ENCODE measurements around the gene CFAP90.

CFAP90 gene

GRCh38 chr5:7867260-7867659 lies 16.3 kb upstream of the CFAP90 start:
- no peak for DNase-seq

GRCh38 chr5:7866196-7866595 lies 15.3 kb upstream of the CFAP90 start:
- DNase-seq, result no peak

- DNase-seq, result no peak
Observed at GRCh38 chr5:7857926-7858632, 7.1 kb upstream of the CFAP90 start.

- no peak for DNase-seq
Observed at GRCh38 chr5:7857361-7857760, 6.4 kb upstream of the CFAP90 start.

DNA sequence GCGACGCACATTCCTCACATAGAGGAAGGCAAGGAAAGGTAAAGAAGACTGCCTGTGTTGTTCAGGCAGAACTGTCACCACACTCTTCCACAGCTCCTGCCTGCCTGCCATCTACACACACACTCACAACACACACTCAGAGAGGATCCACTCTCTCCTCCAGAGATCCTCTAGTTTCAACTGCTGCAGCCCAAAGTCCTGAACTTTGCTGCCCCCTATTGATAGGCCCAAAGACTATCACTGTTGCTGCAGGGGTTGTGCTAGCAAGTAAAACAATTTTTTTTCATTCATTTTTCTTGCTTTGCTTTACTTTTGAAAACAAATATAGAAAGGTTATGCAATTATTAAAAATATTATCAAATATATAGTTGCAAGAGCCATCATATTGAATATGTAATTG lies 5.9 kb upstream of the CFAP90 start:
- peak; percentile 65 for DNase-seq

GRCh38 chr5:7855611-7856010 lies 4.7 kb upstream of the CFAP90 start:
- DNase-seq, result peak; percentile 14

GRCh38 chr5:7852988-7853387 lies 2.1 kb upstream of the CFAP90 start:
- DNase-seq, result no peak

GRCh38 chr5:7852542-7852941 lies 1.6 kb upstream of the CFAP90 start:
- no peak for DNase-seq

DNA sequence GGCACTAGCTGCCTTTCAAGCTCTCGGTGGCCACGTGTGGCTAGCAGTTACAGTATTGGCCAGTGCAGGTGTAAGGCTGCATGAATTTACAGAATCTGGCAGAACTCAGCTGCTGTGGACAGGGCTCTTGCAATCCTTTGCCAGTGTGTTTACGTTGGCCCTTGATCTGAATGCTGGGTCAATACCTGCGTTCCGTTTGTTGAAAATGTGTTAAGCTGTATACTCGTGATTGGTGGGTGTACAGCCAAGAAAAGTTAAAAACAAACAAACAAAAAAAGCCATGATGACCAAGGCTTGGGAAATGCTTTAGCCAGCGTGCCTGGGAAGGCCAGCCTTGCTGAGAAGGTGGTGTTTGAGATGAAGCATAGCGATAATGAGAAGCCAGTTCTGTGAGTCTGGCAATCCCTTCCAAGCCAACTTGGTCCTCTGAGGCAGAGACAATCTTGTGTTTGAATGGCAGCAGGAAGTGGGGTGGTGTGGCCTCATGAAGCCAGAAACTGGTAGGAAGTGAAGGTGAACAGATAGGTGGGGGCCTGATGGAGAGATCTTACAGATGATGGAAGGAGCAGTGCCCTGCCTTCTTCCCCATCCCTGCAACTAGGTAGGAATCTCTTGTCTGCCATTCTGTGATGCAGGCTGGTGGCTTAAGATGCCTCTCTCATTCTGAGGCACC lies 820 bp upstream of the CFAP90 start:
- no peak for DNase-seq

- no peak for DNase-seq
Observed at GRCh38 chr5:7851240-7851592, 283 bp upstream of the CFAP90 start.

GRCh38 chr5:7849681-7850394 lies 1.1 kb downstream of the CFAP90 start:
- DNase-seq, result peak; percentile 28

DNA sequence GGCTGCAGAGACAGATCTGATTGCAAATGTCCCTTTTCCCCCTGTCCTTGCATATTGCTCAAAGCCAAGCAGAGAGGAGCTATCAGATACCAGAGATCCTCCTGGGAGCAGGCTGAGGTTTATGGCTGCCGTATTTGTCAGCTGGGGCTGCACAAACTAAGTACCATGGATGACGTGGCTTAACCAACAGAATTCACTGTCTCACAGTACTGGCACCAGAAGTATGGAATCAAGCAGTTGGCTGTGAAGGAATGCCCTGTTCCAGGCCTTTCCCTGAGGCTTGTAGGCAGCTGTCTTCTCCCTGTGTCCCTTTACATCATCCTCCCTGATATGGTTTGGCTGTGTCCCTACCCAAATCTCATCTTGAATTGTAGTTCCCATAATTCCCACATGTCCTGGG lies 2.6 kb downstream of the CFAP90 start:
- DNase-seq, result no peak

- DNase-seq, result no peak
Observed at GRCh38 chr5:7846327-7846726, 4.6 kb downstream of the CFAP90 start.

GRCh38 chr5:7845557-7845956 lies 5.4 kb downstream of the CFAP90 start:
- DNase-seq, result no peak

DNA sequence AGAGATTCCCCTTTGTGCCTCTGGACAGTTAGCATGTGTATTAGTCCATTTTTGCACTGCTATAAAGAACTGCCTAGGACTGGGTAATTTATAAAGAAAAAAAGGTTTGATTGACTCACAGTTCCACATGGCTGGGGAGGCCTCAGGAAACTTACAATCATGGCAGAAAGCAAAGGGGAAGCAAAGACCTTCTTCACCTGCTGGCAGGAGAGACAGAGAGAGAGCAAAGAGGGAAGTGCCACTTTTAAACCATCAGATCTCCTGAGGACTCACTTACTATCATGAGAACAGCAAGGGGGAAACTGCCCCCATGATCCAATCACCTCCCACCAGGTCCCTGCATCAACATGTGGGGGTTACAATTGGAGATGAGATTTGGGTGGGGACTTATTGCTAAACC lies 6.0 kb downstream of the CFAP90 start:
- DNase-seq, result no peak

- no peak for DNase-seq
Observed at GRCh38 chr5:7842531-7842930, 8.4 kb downstream of the CFAP90 start.

GRCh38 chr5:7837403-7837802 lies 13.5 kb downstream of the CFAP90 start:
- DNase-seq, result no peak

DNA sequence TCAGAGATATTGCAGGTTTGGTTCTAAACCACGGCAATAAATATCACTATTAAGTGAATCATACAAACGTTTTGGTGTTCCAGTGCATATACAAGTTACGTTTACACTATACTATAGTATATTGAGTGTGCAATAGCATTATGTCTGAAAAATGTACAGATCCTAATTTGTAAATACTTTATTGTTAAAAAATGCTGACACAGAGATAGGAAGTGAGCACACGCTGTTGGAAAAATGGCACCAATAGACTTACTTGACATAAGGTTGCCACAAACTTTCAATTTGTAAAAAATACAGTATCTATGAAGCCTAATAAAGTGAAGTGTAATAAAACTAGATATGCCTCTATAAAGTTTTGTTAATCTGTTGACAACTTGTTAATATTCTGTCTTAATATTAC lies 16.0 kb downstream of the CFAP90 start:
- no peak for DNase-seq

DNA sequence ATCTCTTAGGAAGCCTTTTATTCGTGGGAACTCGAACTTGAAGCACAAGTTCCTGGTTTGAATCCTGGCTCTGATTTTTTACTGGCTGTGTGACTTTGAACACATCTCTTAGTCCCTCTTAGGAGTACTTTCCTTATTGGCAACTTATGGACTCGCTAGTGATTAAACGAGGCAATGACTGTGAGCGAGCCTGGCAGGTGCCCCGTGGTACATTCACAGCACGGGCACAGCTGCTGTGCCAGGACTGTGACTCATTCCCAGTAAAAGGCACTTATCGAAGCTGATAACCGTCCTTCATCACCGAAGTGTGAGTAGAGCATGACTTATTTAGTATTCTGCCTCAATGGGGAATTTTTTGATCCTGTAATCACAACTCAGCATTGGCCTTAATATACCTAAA lies 22.7 kb downstream of the CFAP90 start:
- peak; percentile 42 for DNase-seq

GRCh38 chr5:7827610-7828009 lies 23.3 kb downstream of the CFAP90 start:
- no peak for DNase-seq

GRCh38 chr5:7825630-7826029 lies 25.3 kb downstream of the CFAP90 start:
- no peak for DNase-seq

GRCh38 chr5:7824995-7825394 lies 25.9 kb downstream of the CFAP90 start:
- DNase-seq, result no peak

DNA sequence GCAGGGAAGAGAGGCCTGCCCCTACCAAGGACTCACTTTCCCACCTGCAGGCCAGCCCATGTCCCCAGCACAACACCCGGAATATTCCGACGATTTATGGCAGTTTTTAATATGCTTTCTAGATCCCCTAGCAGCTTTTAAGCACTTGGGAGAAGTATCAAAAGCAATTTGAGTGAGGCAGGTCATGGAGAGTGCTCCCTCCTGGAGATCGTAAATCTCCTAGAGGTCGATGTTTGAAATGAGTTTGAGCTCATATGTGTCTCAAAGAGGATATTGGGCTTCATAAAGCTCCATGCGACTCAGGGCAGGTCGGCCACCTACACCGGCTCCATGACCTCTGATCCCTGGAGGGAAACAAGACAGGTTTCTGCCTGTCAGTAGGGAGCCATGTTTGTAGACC lies 27.3 kb downstream of the CFAP90 start:
- DNase-seq, result no peak

DNA sequence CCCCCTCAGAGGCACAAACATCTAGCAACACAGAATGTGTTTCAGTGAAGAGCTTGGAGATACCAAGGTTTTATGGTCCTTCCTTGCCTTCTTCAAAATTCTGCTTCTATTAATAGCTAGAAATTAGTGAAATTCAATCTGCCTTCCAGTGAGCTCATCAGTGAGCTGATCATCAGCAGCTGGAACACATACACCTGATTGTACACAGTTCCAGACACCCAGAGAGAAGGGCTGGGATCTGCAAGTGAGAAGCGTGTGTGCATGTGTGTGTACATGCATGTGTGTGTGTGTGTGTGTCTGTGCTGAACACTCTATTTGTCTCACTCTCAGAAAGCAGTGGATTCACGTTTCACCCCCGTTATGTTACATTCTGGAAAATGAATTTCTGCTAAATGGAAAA lies 28.5 kb downstream of the CFAP90 start:
- no peak for DNase-seq
